GM23248 (cell line): ENCODE results near the gene KLHL3. TPM values are rescaled to one million over a fixed set of nuclear protein-coding genes. Genes with fewer than 3 reads are reported as not detected.

Source experiments
- DNase-seq: peaks from one replicate; pipeline ENCODE4 v3.0.0-alpha.2; 2015
- H2AFZ ChIP-seq: fragments of 200-600 bp; sonication (generic); 2 replicates; pipeline ENCODE4 v1.6.1; 2016; ENCODE audit warnings: antibody characterized with exemption
- H3F3A ChIP-seq: fragments of 200-600 bp; sonication (generic); 2 replicates; pipeline ENCODE4 v1.6.1; 2016; ENCODE audit warnings: mild to moderate bottlenecking, antibody characterized with exemption, mixed run types; ENCODE audit not compliant: insufficient read depth
- H3K27ac ChIP-seq: fragments of 200-600 bp; sonication (generic); 2 replicates; pipeline ENCODE4 v1.5.1; 2016; ENCODE audit warnings: mild to moderate bottlenecking
- H3K27me3 ChIP-seq: fragments of 200-600 bp; sonication (generic); replicated peaks from 2 replicates; pipeline ENCODE4 v1.6.1; 2016; ENCODE audit warnings: mild to moderate bottlenecking; ENCODE audit not compliant: insufficient read depth
- H3K36me3 ChIP-seq: fragments of 200-600 bp; sonication (generic); 2 replicates; pipeline ENCODE4 v1.6.1; 2016; ENCODE audit warnings: low read depth, mild to moderate bottlenecking
- H3K4me1 ChIP-seq: fragments of 200-600 bp; sonication (generic); 2 replicates; pipeline ENCODE4 v1.6.1; 2016; ENCODE audit warnings: mild to moderate bottlenecking; ENCODE audit not compliant: insufficient read depth
- H3K4me2 ChIP-seq: fragments of 200-600 bp; sonication (generic); one replicate; pipeline ENCODE4 v1.6.1; 2016; ENCODE audit warnings: mild to moderate bottlenecking; ENCODE audit not compliant: unreplicated experiment
- H3K4me3 ChIP-seq: fragments of 200-600 bp; sonication (generic); 2 replicates; pipeline ENCODE4 v1.5.1; 2016; ENCODE audit warnings: mild to moderate bottlenecking
- H3K79me2 ChIP-seq: fragments of 200-600 bp; sonication (generic); 2 replicates; pipeline ENCODE4 v1.6.1; 2016; ENCODE audit warnings: mild to moderate bottlenecking; ENCODE audit not compliant: insufficient read depth
- H3K9ac ChIP-seq: fragments of 200-600 bp; sonication (generic); 2 replicates; pipeline ENCODE4 v1.6.1; 2016; ENCODE audit warnings: mild to moderate bottlenecking
- H3K9me2 ChIP-seq: fragments of 200-600 bp; sonication (generic); 2 replicates; pipeline ENCODE4 v1.6.1; 2016; ENCODE audit warnings: mixed run types, mild to moderate bottlenecking, moderate library complexity; ENCODE audit not compliant: insufficient read depth
- H3K9me3 ChIP-seq: fragments of 200-600 bp; sonication (generic); one replicate; pipeline ENCODE4 v1.6.1; 2017; ENCODE audit warnings: low read depth
- H4K20me1 ChIP-seq: fragments of 200-600 bp; sonication (generic); 2 replicates; pipeline ENCODE4 v1.6.0; 2016; ENCODE audit not compliant: insufficient read depth
- EZH2 ChIP-seq: fragments of 200-600 bp; sonication (generic); IDR thresholded peaks from 2 replicates; pipeline ENCODE4 v1.6.1; 2018; ENCODE audit warnings: antibody characterized with exemption, mild to moderate bottlenecking; ENCODE audit not compliant: insufficient read depth, poor library complexity, severe bottlenecking
- EZH2phosphoT487 ChIP-seq: fragments of 200-600 bp; sonication (generic); IDR thresholded peaks from 2 replicates; pipeline ENCODE4 v1.6.1; 2018; ENCODE audit warnings: antibody characterized with exemption, moderate library complexity, mild to moderate bottlenecking, low read depth; ENCODE audit not compliant: insufficient read depth
- WGBS, 2 experiments: methylation state at CpG; one replicate each; pipeline ENCODE4 v1.1.6; 2015 to 2017; ENCODE audit warnings: low lambda C conversion rate in 2 of 2, low coverage in 1 of 2; ENCODE audit errors: missing lambda C conversion rate in 2 of 2; 5-methylcytosine and 5-hydroxymethylcytosine counted together
- in situ Hi-C: fragments of 300-500 bp; cut with MboI; formaldehyde crosslinking; loops from 2 replicates; pipeline ENCODE4 v1.15.0; 2020
- polyA plus RNA-seq: library from polyadenylated mRNA; unstranded; fragments of >200 nt; fragmentation: Nextera tagmentation; extraction: Ambion mirVana; gene quantifications from 2 replicates; pipeline ENCODE4 v1.2.1, GENCODE V29; 2016
- total RNA-seq: library from RNA; depleted of rRNA; stranded (reverse); fragments of >200 nt; shearing (Covaris generic); gene quantifications from 2 replicates; pipeline ENCODE4 v1.2.3, GENCODE V29; 2014

KLHL3 gene
- total and polyA plus RNA-seq, 2 experiments from 2014 or later, result 1.1 to 1.3 TPM

DNA sequence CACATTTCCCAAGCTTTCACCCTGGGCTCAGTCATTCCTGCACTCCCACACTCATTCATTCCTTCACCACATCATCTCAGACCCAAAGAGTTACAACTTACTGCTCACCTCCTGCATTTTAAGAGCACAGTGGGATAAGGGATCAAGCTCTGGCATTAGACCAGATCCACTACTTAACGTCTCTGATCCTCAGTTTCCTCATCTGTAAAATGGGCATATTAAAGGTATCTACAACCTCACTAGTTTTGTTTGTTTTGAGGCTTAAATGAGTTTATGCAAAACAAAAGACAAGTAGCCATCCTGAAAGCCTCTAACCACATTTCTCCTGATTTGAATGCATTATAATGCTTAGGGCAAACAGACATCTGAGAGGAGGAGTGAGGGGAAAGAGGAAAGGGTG, 77.6 kb downstream of the KLHL3 start:
- 68 to 77% methylated on average over 1 of the region's 1 CpG for WGBS, 2 experiments
- Histone ChIP-seq H3F3A (no peaks in the 10 kb centered on the region), H4K20me1 (no peaks in the 10 kb centered on the region), H3K4me1 (no peaks in the 10 kb centered on the region), H3K79me2 (no peaks in the 10 kb centered on the region), H2AFZ (no peak overlapping the region), H3K36me3 (no peaks in the 10 kb centered on the region), H3K9ac (no peak overlapping the region), H3K27ac (no peak overlapping the region), H3K9me3 (no peaks in the 10 kb centered on the region), H3K27me3 (no peaks in the 10 kb centered on the region), H3K9me2 (no peaks in the 10 kb centered on the region), H3K4me2 (no peak overlapping the region), H3K4me3 (no peak overlapping the region)
- DNase-seq, result no peak
- TF ChIP-seq EZH2phosphoT487, result no peak
- TF ChIP-seq EZH2, result no peak
- in situ Hi-C loops, result no loop called here

DNA sequence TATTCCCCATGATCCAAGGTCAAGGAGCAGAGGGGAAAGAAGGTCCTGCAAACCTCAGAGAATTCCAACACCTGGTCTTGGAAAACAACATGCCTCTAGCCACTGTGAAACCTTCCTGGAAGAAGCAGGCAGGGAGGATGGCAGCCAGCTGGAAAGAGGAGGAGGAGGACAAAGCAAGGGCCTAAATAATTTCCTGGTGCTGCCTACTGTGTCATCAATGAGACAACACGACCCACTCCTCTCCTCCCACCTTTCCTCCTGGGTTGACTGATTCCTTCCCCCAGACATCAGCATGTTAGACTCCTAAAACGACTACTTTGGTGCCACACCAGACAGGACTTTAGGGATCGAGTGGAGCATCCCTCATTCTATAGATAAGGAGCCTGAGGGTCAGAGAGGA, 78.8 kb downstream of the KLHL3 start:
- no peak overlapping the region for H2AFZ ChIP-seq
- H4K20me1 ChIP-seq, result no peaks in the 10 kb centered on the region
- H3K9me3 ChIP-seq, result no peaks in the 10 kb centered on the region
- H3K9ac ChIP-seq, result no peak overlapping the region
- WGBS, 2 experiments, result 42 to 49% methylated on average over 3 of the region's 3 CpGs
- H3K4me2 ChIP-seq, result no peak overlapping the region
- no peaks in the 10 kb centered on the region for H3F3A ChIP-seq
- H3K9me2 ChIP-seq, result no peaks in the 10 kb centered on the region
- TF ChIP-seq EZH2phosphoT487 (no peak), EZH2 (no peak)
- no peaks in the 10 kb centered on the region for H3K27me3 ChIP-seq
- no peaks in the 10 kb centered on the region for H3K4me1 ChIP-seq
- no peaks in the 10 kb centered on the region for H3K36me3 ChIP-seq
- H3K27ac ChIP-seq, result no peak overlapping the region
- no peak for DNase-seq
- H3K4me3 ChIP-seq, result no peak overlapping the region
- no peaks in the 10 kb centered on the region for H3K79me2 ChIP-seq
- in situ Hi-C loops, result no loop called here

DNA sequence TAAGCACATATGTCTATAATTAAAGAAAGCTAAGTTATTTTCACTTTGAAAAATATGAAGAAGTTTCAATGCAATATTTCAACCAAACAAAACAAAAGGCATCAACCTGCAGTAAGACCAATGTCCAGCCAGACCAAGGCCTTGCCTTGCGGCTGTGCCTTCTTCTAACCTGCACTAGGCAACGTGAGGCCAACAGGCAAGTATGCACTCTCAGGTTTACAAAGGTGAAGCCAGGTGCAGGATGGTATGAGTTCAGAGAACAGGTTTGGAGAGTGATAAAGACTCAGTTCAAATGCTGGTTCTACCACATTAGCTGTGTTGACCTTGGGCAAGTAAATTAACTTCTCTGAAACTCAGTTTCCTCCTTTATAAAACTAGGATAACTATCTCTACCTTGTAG, 79.3 kb downstream of the KLHL3 start:
- Histone ChIP-seq H3K27ac (no peak overlapping the region), H3K4me3 (no peak overlapping the region), H3K9me2 (no peaks in the 10 kb centered on the region), H3K4me1 (no peaks in the 10 kb centered on the region), H3K4me2 (no peak overlapping the region), H3K36me3 (no peaks in the 10 kb centered on the region), H4K20me1 (no peaks in the 10 kb centered on the region), H3K79me2 (no peaks in the 10 kb centered on the region), H3K9ac (no peak overlapping the region), H3K27me3 (no peaks in the 10 kb centered on the region), H2AFZ (no peak overlapping the region), H3F3A (no peaks in the 10 kb centered on the region), H3K9me3 (no peaks in the 10 kb centered on the region)
- in situ Hi-C loops, result no loop called here
- 75 to 82% methylated on average over 2 of the region's 2 CpGs for WGBS, 2 experiments
- no peak for DNase-seq
- no peak for TF ChIP-seq EZH2phosphoT487
- TF ChIP-seq EZH2, result no peak

DNA sequence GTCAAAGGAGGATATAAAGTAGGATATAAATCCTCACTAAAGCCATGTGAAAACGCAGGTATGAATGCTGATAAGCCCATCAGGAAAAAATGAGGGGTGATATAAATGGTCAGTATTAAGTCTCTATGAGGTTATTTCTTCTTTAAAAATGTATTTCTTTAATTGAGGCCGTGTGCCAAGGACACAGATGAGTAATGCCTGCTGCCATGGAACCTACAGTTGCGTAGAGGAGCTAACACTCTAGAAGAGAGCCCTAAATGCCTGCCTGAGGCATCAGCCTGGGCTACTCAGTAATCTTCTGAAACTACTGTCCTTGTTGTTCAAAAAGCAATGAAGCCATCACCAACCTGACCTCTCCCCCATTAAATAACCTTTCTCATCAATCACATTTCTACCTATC, 84.9 kb downstream of the KLHL3 start:
- Histone ChIP-seq H3K9me2 (no peaks in the 10 kb centered on the region), H3K9me3 (no peaks in the 10 kb centered on the region), H3K4me1 (no peaks in the 10 kb centered on the region), H4K20me1 (no peaks in the 10 kb centered on the region), H3K9ac (no peak overlapping the region), H2AFZ (no peak overlapping the region), H3K4me3 (no peak overlapping the region), H3K27ac (no peak overlapping the region), H3K4me2 (no peak overlapping the region), H3K36me3 (no peaks in the 10 kb centered on the region), H3K27me3 (no peaks in the 10 kb centered on the region), H3F3A (no peaks in the 10 kb centered on the region), H3K79me2 (no peaks in the 10 kb centered on the region)
- TF ChIP-seq EZH2 (no peak), EZH2phosphoT487 (no peak)
- DNase-seq, result peak; percentile 36
- 75 to 77% methylated on average over 3 of the region's 3 CpGs for WGBS, 2 experiments
- in situ Hi-C loops, result no loop called here
